Dermis microvascular lymphatic vessel endothelial cell (primary cell): Measurements from ENCODE around the gene MMP24OS. TPM values are rescaled to one million over a fixed set of nuclear protein-coding genes. Genes with fewer than 3 reads are reported as not detected.
A peak's percentile ranks its signal among the peaks of the same experiment; 100 is the strongest.
"Not testable (repeated sequence)": the region's sequence is repeated elsewhere in the genome, so short reads cannot be mapped to it uniquely, and the experiment has no call there.

Experiments used
- DNase-seq, 2 donors: peaks; one replicate each; pipeline versions ENCODE4 v3.0.0 to v3.0.0-alpha.2; 2010; ENCODE audit warnings: low read depth in 2 of 2
- total RNA-seq: library from RNA; depleted of rRNA; stranded (reverse); fragments of >200 nt; gene quantifications from 2 replicates; pipeline ENCODE4 v1.2.1, GENCODE V29; 2014

MMP24OS gene
- total RNA-seq = 2.4 and 4.9 TPM in 2 replicates

DNA sequence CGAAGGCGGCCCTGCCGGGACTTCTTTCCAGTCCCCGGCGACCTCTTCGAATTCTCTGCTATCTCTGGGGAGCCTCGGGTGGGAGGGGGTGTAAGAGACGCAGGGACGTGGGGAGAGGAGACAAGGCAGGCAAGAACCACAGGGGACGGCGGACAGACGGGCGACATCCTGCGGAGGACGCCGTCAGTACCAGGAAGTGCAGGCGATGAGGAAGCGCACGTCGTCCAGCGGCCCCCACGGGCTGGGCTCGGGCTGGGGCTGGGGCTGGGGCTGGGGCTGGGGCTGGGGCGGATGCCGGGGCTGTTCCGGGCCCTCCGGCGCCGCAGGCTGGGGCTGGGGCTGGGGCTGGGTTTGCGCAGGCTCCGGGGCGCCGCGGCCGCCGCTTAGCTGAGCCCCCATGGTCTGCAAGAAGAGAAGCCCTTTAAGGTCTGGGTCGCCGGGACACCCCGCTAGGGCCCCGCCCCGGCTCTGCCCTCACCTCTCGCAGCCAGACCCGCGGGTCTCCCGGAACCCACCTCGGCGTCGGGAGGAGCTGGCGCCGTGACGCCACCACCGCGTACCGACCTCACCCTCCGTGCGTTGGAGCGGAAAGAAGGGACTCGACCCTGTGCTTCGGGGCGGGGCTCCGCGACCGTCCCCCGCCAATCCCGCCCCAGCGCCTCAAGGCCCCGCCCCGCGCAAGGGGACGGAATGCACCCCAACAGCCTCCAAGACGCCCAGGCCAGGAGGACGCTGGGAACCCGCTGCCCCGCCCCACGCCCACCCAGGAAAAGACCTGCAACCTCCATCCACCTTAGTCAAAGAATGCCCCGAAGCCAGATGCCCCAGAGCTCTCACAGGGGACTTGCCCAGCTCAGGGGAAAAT, at the start of gene MMP24OS:
Gene MMP24OS (minus strand): TSS at position 592 of the 865 bp plus-strand sequence. CDS start 193 bp downstream, at position 399.
- DNase-seq = peak; percentile 79 to 86

DNA sequence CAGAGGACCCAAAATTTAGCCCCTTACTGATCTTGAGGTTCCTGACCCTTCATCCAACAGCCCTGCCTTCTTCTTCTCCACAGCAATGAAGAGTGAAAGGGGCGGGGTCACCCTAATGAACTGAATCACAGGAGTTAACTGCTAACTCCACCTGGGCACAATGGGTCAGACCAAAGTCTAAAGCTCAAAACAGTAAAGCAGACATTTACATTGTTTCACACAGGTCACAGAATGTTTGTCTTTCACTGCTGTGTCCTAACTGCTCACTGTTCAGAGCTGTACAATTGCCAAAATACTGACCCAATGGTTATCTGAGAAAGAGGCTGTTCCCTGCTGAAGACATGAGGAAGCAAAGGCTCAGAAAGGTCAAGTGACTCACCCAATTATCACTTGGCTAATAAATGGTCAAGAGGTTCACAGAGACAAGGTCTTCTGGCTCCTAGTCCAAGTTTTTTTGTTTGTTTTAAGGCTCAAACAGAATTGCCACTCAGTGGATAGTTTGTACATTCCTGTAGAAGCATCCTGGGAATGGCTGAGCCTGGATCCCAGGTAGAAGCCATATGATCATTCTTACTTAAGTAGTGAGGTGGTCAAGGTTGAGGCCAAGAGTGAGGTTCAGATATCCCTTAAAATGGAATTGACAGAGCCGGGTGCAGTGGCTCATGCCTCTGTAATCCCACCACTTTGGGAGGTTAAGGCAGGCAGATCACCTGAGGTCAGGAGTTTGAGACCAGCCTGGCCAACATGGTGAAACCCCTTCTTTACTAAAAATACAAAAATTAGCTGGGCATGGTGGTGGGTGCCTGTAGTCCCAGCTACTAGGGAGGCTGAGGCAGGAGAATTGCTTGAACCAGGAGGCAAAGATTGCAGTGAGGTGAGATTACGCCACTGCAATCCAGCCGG, 49.4 kb upstream of the MMP24OS start:
- peak in 1 of 2 donors; percentile 89 for DNase-seq

DNA sequence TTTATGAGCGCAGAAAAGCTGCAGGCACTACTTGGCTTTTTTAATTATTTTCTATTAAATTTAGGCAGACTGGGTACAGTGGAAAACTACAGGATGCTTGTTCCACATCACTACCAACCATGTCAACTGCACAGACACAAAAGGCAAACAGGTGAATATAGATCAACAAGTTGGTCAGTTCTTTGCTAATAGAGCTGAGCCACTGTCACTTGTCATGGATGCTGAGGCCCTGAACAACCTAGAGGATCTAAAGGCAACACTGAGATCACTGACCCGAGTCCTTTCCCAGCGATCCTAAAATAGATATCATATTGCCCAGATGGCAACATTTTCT, 48.8 kb upstream of the MMP24OS start:
- DNase-seq = no peak

DNA sequence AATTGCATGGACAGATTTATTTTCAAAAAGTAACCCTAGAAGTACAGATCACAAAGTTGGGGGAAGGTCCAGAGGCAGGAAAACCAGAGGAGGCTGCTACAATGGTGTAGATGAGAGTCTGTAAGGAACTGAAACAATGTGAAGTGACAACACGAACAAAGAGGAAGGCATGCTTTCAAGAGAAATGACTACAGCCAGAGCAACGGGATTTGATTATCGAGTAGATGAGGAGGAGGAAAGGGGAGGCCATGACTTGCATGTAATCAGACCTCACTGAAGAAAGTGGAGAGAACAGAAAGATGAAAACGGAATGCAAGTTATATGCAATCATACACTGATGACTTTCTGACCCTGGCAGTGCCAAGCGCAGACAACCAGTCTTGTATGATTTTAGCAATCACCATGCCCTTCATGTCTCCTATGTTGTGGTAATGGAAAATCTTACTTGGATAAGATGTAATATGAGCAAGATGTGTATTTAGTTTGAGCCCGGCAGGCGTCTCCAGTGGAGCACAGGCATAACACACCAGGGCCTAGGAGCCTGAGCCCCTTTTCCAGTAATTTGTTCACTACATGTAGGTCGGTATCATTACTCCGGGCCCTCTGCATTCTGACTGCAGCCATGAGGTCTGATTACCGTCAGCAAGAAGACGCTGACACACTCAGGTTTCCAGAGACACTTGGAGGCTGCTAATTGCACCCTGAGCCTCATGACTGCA, 48.3 kb upstream of the MMP24OS start:
- DNase-seq = no peak

DNA sequence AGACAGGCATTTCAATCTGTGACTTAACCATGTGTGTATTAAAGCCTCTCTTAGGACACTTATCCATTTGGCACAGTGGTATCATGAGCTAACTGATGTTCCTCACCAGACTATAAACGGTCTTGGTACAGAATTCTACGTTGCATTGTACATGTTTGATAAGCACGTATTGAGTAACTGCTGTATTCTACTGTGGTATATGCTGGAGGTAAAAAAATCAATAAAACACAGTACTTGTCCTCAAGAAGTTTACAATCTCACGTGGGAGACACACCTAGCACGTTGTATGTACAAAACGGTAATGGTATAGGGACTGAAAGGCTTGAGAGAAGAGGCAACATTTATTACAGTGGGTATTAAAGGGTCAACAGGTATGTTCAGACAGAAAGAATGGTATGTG, 47.5 kb upstream of the MMP24OS start:
- DNase-seq = no peak

DNA sequence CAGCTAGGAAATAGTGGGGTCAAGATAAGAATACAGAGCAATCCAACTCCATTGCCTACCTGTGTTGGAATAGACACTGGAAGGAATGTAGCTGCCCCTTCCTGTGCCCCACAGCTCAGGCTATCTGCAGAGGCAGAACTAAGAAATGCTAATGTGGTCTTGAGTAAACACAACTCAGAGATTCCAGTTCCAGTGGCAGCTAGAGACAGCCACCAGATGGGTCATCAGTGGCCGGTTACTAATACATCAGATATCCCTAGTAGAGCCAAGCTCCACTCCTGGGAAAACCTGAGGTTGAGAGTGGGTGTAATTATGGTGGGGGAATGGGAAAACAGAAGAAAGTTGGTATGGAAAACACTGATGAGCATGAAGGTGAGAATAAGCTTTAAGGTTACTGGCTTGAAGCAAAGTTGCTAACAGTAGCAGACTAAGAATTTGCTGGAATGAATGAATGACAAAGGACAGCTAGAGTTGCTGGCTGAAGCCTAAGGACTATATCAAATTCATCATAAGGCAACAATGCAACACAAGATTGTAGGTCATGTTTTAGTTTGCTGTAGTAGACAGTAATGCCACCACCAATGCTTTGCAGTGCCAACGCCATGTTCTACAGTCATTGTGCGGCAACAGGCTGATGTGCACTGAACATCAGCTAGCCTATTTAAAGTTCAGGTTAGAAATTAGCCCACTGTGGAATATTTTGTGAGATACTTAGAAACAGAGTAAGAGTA, 42.6 kb upstream of the MMP24OS start:
- DNase-seq = no peak

DNA sequence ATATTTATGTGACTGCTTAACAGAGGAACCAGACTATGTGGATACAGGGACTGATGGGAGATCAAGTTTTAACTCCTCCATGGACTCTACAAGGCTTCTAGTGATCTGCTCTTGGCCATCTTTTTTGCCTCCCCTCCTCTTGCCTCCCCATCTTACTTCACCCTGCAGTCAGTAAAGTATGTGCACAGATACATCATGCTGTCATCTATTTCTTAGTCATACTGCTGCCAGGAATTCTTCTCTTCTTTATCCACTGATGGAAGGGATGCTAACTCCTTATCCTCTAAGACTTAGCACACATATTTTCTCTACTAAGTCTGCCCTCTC, 41.9 kb upstream of the MMP24OS start:
- DNase-seq = no peak

DNA sequence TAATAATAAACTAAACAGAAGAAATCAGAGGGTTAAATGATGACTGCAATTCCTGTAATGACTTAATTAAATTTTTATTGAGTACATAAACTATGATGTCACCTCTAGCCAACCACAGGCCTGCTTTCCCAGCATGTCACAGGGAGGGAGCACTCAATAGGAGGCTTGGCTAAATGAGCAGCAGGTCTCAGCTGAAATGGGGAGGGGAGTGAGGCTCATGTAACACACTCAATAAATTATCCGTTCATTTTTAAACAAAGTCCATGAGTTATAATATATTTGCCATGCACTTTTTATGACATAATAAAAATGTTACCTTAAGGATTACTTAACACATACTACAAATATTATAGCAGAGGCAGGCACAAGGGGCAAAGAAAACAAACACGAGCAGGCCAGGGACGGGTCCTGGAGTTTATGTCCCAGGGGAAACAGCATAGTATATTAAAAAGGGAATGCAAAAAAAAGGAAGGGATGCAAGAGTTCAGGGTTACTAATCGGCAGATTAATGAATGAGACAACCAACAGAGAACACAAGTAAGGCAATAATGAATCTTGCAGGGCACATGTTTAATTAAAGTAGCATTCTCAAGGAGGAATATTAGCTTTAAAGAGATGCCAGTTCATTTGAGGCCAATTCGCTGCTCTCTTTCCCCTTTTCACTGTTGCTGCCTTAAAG, 41.4 kb upstream of the MMP24OS start:
- no peak for DNase-seq

DNA sequence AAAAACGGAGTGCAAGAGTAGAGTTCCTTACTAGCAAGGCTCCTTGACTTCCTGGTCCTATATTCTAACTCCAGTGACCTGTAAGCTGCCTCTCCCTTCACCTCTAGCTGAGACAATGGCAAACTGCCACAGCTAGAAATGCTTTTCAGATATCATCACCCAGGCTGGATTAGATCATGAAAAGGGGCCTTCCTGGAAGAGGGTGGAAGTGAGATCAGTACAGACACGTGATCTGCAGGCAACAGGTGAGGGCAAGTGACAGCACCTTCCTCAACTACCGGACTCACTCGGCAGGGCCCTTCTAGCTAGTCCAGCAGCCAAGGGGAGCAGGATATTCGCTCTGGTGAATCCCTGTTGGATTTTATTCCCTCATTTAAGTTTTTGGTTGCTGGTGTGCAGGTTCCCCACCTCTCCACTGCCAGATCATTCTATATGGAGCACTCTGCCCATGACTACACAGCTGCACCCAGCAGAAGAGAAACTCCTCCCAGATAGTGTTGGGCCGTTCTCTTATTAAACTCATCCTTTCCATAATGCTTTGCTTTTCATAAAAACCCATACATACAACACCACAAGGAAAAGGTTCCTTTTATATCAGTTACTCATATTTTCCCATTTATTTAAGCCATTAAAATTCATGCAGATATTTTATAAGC, 40.7 kb upstream of the MMP24OS start:
- DNase-seq = peak in 1 of 2 donors; percentile 73

DNA sequence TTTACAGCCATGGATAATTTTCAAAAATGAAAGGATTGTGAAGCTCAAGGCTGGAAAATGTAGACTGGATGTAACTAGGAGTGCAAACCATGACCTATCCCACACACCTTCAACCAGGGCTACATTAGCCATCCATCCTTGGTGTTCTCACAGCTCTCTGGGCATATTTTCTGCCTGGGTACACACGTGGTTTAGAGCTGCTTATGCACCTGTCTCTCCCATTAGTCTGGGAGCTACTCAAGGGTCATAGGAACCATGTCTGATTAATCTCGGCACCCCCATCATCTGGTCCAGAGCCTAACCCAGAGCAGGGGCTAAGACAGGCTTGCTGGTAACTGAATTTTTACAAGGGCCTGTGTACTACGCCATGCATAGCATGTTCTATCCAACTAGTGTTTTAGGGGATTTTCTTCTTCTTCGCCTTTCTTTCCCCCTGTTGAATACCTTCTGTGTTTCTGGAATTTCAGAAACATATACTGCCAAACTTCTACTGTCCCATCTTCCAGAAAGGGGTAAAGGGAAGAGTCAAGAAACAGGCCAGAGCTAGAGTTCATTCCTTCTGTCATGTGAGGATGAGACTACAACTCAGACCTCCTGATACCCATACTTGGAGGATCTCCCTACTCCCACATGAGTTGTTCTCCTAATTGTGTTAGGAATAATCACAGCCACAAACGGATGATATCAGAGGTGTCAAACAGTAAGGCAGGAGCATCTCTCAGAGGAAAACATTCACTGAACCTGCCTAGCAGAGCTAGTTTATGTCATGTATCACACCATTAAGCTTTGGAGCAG, 39.7 kb upstream of the MMP24OS start:
- DNase-seq = no peak

DNA sequence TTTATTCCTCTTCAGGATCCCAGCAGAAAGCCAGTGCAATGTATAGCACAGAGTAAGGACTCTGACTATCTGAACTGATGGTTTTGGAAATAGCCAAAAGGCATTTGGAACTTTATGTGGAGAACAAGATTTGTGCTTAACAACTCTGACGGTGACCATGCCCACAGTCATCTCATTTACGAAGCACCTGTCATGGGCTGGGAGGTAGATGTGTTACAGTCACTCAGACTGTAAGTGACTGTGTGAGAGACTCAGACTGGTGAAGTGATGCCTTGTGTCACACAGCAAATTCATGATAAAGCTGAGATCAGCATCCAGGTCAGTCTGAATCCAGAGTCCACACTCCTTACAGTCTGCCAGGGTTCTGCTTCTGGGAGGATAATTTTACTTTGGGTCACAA, 38.2 kb upstream of the MMP24OS start:
- no peak for DNase-seq

DNA sequence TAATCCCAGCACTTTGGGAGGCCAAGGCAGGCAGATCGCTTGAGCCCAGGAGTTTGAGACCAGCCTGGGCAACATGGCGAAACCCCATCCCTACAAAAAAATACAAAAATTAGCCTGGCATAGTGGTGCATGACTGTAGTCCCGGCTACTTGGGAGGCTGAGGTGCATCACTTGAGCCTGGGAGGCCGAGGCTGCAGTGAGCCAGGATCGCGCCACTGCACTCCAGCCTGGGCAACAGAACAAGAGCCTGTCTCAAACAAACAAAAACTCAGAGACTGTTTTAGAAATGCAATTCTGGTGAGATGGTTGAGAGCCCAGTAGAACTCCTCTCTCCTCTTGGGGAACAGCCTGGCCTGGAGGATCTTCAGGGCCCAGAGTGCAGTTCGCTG, 37.7 kb upstream of the MMP24OS start:
- not testable (repeated sequence) for DNase-seq

DNA sequence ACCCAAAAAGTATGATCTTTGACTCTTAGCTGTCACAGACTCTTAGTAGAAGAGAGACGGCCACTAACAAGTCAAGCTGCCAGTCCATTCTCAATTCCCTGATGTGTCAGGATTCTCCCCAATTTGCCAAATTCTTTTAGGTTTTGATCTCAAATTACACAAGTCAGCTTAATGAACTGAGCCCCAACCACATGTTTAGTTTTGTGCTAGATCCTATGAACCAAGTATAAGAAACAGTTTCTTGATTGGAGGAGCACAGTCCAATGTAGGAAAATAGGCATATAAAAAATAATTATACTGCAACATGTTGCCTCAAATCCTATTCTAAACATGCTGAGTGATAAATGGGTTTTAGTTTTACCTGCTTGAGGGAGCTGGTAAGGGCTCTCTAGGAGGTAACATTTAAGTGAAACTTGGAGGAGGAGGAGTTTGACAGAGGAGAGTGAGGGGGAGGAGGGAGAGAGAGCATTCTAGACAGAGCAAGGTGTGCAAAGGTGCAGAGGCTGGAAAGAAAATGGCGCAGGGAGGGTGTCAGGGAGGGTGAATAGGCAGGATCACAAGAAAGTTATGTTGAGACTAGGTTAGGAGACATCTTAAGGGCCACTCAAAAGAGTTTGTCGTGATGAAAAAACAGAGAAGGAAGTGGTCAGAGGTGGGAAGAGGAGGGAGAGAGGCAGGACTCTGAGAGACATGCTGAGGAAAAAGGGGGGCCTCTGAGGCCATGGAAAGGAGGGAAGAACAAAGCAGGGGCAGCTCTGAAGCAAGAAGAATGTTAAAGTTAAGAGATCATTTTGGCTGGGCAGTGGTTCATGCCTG, 37.1 kb upstream of the MMP24OS start:
- no peak for DNase-seq

DNA sequence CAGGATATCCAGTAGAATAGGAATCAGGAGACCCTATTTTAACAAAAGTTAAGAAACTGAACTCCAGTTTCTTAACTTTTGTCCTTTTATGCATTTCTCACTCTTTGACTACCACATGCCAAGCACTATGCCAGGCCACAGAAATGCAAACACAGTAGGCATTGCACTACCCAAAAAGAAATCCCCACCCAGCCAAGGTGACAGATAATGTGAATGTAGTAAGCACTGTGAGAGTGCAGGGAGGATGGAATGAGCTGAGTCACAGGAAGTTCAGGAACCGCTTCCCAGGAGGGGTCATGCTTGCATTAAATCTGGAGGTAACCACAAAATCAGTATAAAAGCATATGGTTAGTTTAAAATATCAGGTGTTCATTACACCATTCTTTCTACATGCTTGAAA, 34.4 kb upstream of the MMP24OS start:
- peak; percentile 40 to 78 for DNase-seq

DNA sequence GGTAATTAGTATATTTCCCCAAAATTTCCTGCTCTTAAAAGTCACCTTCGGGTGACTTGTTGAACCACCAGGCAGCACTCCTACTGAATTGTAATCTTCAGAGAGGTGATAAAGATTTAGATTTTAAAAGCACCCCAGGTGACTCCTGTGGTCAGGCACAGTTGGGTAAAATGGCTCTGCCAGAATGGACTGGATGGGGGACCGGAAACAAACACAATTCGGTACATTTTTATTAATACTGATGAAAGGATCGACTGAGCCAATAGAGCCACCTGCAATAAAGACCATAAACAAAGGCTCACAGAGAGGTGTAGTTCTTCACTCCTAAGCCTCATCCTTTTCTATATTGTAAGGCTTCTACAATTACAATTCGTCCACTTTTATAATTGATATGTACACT, 33.9 kb upstream of the MMP24OS start:
- DNase-seq = no peak

DNA sequence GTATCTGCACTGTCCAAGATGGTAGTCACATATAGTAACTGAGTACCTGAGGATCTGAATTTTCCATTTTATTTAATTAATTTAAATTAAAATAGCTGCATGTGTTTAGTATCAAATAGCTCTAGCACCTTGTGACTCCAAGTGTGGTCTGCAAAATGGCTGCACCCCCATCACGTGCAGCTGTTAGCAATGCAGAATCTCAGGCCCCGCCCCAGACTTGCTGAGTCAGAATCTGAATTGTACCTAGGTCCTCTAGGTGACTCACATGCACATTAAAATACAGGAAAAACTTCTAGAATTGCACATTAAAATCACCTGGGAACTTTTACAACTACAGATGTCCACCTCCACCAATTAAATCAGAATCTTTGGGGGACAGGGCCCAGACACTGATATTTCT, 33.5 kb upstream of the MMP24OS start:
- DNase-seq = peak in 1 of 2 donors; percentile 46

DNA sequence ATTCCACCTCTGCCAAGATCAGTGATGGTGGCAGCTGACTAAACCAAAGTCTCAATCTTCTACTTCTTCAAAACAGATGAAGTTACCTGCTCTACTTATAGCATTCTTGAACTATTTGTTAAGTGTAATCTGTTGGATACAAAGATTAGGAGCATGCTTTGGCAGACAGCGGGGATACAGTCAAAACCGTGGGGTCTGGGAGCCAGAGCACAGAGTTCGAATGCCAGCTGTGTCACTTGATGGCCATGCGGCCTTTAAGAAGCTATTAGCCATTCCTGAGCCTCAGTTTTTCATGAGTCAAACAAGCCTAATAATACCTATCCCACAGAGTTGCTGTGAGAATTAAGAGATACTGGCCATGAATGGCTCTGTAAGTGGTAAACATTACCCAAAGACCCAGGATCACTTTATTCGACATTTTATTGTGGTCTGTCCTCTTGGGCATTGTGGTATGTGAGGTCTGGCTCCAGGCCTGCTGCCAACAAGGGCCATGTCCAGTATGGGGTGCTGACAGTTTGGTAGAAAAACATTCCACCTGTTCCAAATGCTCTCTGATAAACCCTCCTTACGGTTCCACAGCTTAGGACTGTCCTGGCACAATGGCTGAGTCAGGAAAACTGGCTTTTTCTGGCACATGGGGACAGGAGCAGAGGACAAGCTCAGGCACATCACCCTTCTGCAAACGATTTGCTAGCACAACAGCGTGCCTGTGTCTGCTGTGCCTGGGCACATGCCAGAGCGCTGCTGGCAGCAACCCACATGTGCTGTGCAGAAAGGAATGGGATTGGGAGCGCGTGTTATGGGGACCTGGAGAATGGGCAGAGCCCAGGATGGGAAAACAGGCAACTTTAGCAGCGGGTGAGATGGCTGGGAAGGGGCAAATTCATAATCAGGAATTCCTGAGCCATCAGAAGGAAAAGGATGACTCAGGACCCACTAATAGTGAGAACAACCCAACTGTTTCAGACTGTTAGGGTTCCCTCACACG, 30.0 kb upstream of the MMP24OS start:
- DNase-seq = peak; percentile 33 to 75
